GM12874 (cell line): ENCODE measurements around the gene DPP7.

Source experiments
- CTCF ChIP-seq: IDR thresholded peaks from 2 replicates; pipeline ENCODE4 v1.5.1; 2011; ENCODE audit warnings: low read depth, mild to moderate bottlenecking, control low read depth, low read length, moderate library complexity; ENCODE audit not compliant: insufficient read depth

Gene DPP7

GRCh38 chr9:137112564-137113384 is 1.8 kb downstream of the DPP7 start:
- TF ChIP-seq CTCF, result no peak

- no peak for TF ChIP-seq CTCF
These were observed 2.6 kb downstream of the DPP7 start for GRCh38 chr9:137111788-137112563.

- TF ChIP-seq CTCF, result no peak
These were observed 3.4 kb downstream of the DPP7 start for GRCh38 chr9:137110911-137111787.

- TF ChIP-seq CTCF, result no peak
These were observed 4.2 kb downstream of the DPP7 start for GRCh38 chr9:137110147-137110910.

- no peak for TF ChIP-seq CTCF
These were observed 5.0 kb downstream of the DPP7 start for GRCh38 chr9:137109250-137110146.

- TF ChIP-seq CTCF, result no peak
These were observed 5.8 kb downstream of the DPP7 start for GRCh38 chr9:137108608-137109249.
